OCI-LY7 (cell line): ENCODE results near the gene OGFOD3. TPM values are rescaled to one million over a fixed set of nuclear protein-coding genes. Genes with fewer than 3 reads are reported as not detected.

Experiments used
- BruUV-seq: library from RNA; stranded (reverse); fragments of 400-500 nt; replicated peaks from 2 replicates; lab custom pipeline; 2021; lab: Mats Ljungman, UMichigan
- CTCF ChIA-PET: fragments of 300-600 bp; sonication (Branson Sonifier 250); formaldehyde crosslinking; loops from one replicate; lab custom pipeline; 2022; ENCODE audit warnings: antibody characterized with exemption; ENCODE audit not compliant: unreplicated experiment; lab: Charles Lee
- POLR2A ChIA-PET: fragments of 300-600 bp; sonication (Branson Sonifier 250); formaldehyde crosslinking; loops from one replicate; lab custom pipeline; 2022; ENCODE audit warnings: antibody characterized with exemption; lab: Charles Lee
- DNase-seq: peaks from one replicate; pipeline ENCODE4 v3.0.0-alpha.2; 2015; ENCODE audit warnings: low spot score
- H2AFZ ChIP-seq: fragments of 200-600 bp; sonication (generic), shearing (Covaris generic); 2 replicates; pipeline ENCODE4 v1.6.1; 2014; ENCODE audit warnings: mild to moderate bottlenecking, antibody characterized with exemption, low read length, moderate library complexity
- H3K27ac ChIP-seq: fragments of 200-600 bp; sonication (generic); 2 replicates; pipeline ENCODE4 v1.5.1; 2014; ENCODE audit warnings: mixed run types, low read depth, mild to moderate bottlenecking, moderate library complexity, low read length, inconsistent platforms; ENCODE audit not compliant: poor library complexity, severe bottlenecking
- H3K36me3 ChIP-seq: fragments of 200-600 bp; sonication (generic); 2 replicates; pipeline ENCODE4 v1.6.1; 2014; ENCODE audit warnings: mild to moderate bottlenecking, antibody characterized with exemption, low read length, moderate library complexity, mixed read lengths; ENCODE audit not compliant: insufficient read depth
- H3K4me1 ChIP-seq: fragments of 200-600 bp; sonication (generic); 2 replicates; pipeline ENCODE4 v1.5.1; 2014; ENCODE audit warnings: mild to moderate bottlenecking, low read length; ENCODE audit not compliant: insufficient read depth, poor library complexity, severe bottlenecking
- H3K4me2 ChIP-seq: fragments of 200-600 bp; sonication (generic); 2 replicates; pipeline ENCODE4 v1.6.1; 2014; ENCODE audit warnings: mild to moderate bottlenecking, low read length
- H3K4me3 ChIP-seq: fragments of 200-600 bp; sonication (generic); 2 replicates; pipeline ENCODE4 v1.5.1; 2014; ENCODE audit warnings: mild to moderate bottlenecking, low read depth, low read length; ENCODE audit not compliant: poor library complexity, severe bottlenecking
- H3K79me2 ChIP-seq: fragments of 200-600 bp; sonication (generic); 2 replicates; pipeline ENCODE4 v1.6.1; 2016; ENCODE audit warnings: low read depth, mild to moderate bottlenecking, low read length, moderate library complexity, mixed read lengths; ENCODE audit not compliant: insufficient read depth
- H3K9me2 ChIP-seq: fragments of 200-600 bp; sonication (generic); 2 replicates; pipeline ENCODE4 v1.6.1; 2016; ENCODE audit warnings: mild to moderate bottlenecking, low read length, mixed read lengths; ENCODE audit not compliant: insufficient read depth
- H3K9me3 ChIP-seq: fragments of 200-600 bp; sonication (generic); 2 replicates; pipeline ENCODE4 v1.6.1; 2014; ENCODE audit warnings: mild to moderate bottlenecking, mixed run types, low read length, mixed read lengths
- H4K20me1 ChIP-seq: fragments of 200-600 bp; sonication (generic); 2 replicates; pipeline ENCODE4 v1.6.1; 2014; ENCODE audit warnings: mild to moderate bottlenecking, antibody characterized with exemption, low read length, moderate library complexity, mixed read lengths; ENCODE audit not compliant: insufficient read depth
- CTCF ChIP-seq: fragments of 200-600 bp; sonication (generic); conservative IDR thresholded peaks from 2 replicates; pipeline ENCODE4 v1.5.1; 2014; ENCODE audit warnings: mild to moderate bottlenecking, antibody characterized with exemption, low read length, moderate library complexity, mixed read lengths
- EZH2phosphoT487 ChIP-seq: fragments of 200-600 bp; sonication (generic); IDR thresholded peaks from 2 replicates; pipeline ENCODE4 v1.6.1; 2018; ENCODE audit warnings: low read depth, borderline replicate concordance, mild to moderate bottlenecking, mixed run types, antibody characterized with exemption, low read length, moderate library complexity, mixed read lengths
- intact Hi-C: fragments of 100-400 bp; cut with micrococcal nuclease; formaldehyde crosslinking; loops from one replicate; pipeline ENCODE4 v1.10.0; 2022; ENCODE audit not compliant: unreplicated experiment
- total RNA-seq, 2 experiments: library from RNA; depleted of rRNA in 1 of 2; stranded (reverse); fragments of >200 nt in 1 of 2; shearing (Covaris generic) in 1 of 2; gene quantifications; 2 replicates each; pipeline ENCODE4 v1.2.3, GENCODE V29; 2014 to 2022

OGFOD3 gene
- total RNA-seq, 2 experiments from 2014 or later: 55.6 to 65.2 TPM

- Histone ChIP-seq H2AFZ (no peak overlapping the region), H3K4me3 (no peak overlapping the region), H3K4me2 (no peak overlapping the region), H3K36me3 (peaks cover 64% of the 10 kb centered on the region), H3K9me2 (no peaks in the 10 kb centered on the region), H4K20me1 (no peaks in the 10 kb centered on the region), H3K79me2 (no peaks in the 10 kb centered on the region), H3K9me3 (no peaks in the 10 kb centered on the region), H3K4me1 (peaks cover 35% of the 10 kb centered on the region), H3K27ac (peak overlapping the region; percentile 83)
- POLR2A ChIA-PET: no interaction called here
- CTCF ChIA-PET: no interaction called here
- intact Hi-C loops: no loop called here
- BruUV-seq: no TSS peak
- DNase-seq: no peak
- TF ChIP-seq CTCF (no peak), EZH2phosphoT487 (no peak)
Observed at GRCh38 chr17:82403662-82404660, 14.4 kb downstream of the OGFOD3 start.

GRCh38 chr17:82402865-82403264 lies 15.5 kb downstream of the OGFOD3 start:
- ChIA-PET CTCF (no interaction called here), POLR2A (interaction anchor here (1.2 to 2.2 kb wide), 2 partner anchors 15 to 52 kb away, joined by 5 to 6 read pairs; partner anchors contain the start of genes HEXD and OGFOD3)
- peak overlapping the region; percentile 18 for H3K4me2 ChIP-seq
- intact Hi-C loops: loop anchor here (1.0 kb wide), 1 partner anchor 52 kb away; no protein-coding TSS in a partner anchor
- no peaks in the 10 kb centered on the region for H3K79me2 ChIP-seq
- no peak overlapping the region for H3K4me3 ChIP-seq
- BruUV-seq: no TSS peak
- H3K9me3 ChIP-seq: no peaks in the 10 kb centered on the region
- H4K20me1 ChIP-seq: no peaks in the 10 kb centered on the region
- DNase-seq: peak; percentile 78
- TF ChIP-seq EZH2phosphoT487 (no peak), CTCF (no peak)
- H3K4me1 ChIP-seq: peaks cover 31% of the 10 kb centered on the region
- peaks cover 56% of the 10 kb centered on the region for H3K36me3 ChIP-seq
- H3K27ac ChIP-seq: peak overlapping the region; percentile 83
- no peak overlapping the region for H2AFZ ChIP-seq
- no peaks in the 10 kb centered on the region for H3K9me2 ChIP-seq
